Measurements from ENCODE around the gene NIM1K.

DNA sequence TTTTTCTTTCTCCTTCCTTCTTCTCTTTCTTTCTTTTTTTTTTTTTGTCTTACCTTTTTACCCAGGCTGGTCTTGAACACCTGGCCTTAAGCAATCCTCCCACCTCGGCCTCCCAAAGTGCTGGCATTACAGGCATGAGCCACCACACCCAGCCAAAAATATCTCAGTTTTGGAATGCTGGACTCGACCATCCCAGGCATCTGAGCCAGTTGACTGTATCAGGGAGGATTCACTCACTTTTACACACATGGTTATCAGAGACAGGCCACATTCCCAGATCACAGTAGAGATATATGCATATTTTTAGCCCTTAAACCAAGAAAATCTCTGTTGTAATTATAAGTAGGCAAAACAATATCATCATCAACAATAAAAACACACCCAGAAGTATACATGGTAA is 21.9 kb downstream of the NIM1K start:
- TF ChIP-seq CTCF (conservative IDR thresholded peaks at IDR 0.05 in 1 of 2, IDR thresholded peaks at IDR 0.05 in 1 of 2; ENCODE audit: extremely low read depth in 1 of 2, insufficient read depth in 1 of 2, low read depth in 1 of 2, low read length in 2 of 2) (no peak), EZH2 (IDR thresholded peaks at IDR 0.05; ENCODE audit: borderline replicate concordance, low read length) (no peak)

Data from mammary epithelial cell (primary cell).